ENCODE results near the gene PFKM.

Gene PFKM

DNA sequence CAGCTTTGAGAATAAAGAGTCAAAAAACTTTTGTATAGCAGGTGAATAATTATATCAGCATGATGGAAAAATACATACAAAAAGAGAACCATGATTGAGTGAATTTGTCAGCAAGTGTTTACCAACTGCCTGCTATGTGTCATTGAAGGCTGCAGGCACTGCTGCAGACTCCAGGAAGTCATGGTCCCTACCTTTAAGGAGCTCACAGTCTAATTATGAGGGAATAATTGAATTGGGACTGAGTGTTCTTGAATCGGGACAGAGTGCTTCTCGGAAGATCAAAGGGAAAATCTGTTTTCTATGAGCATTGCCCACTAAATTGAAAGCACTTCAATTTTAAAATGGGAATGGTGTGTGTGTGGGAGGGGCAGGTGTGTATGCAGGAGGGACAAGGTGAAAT is 74.5 kb downstream of the PFKM start:
- no peak overlapping the region for H3K4me3 ChIP-seq (ENCODE audit: low read depth, low read length)

DNA sequence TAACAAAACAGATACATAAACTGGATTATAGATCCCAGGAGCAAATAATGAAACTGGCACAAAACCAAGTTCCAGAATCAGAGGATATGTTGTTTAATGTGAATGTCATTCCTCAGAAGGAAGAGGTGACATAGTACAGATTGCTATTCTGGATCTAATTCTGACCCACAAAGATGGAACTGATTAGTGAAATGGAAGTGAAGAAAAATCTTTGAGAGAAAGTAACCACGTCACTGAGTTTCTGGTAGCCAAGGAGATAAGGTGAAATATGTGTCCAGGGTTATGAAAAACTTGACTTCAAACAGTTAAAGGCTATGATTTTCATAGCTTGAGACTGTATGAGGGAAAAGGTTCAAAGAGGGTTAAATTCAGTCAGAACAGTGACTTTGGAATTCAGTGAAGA is 75.6 kb downstream of the PFKM start:
- TF ChIP-seq, protein P1, sequence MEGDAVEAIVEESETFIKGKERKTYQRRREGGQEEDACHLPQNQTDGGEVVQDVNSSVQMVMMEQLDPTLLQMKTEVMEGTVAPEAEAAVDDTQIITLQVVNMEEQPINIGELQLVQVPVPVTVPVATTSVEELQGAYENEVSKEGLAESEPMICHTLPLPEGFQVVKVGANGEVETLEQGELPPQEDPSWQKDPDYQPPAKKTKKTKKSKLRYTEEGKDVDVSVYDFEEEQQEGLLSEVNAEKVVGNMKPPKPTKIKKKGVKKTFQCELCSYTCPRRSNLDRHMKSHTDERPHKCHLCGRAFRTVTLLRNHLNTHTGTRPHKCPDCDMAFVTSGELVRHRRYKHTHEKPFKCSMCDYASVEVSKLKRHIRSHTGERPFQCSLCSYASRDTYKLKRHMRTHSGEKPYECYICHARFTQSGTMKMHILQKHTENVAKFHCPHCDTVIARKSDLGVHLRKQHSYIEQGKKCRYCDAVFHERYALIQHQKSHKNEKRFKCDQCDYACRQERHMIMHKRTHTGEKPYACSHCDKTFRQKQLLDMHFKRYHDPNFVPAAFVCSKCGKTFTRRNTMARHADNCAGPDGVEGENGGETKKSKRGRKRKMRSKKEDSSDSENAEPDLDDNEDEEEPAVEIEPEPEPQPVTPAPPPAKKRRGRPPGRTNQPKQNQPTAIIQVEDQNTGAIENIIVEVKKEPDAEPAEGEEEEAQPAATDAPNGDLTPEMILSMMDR (conservative IDR thresholded peaks at IDR 0.05; ENCODE audit: low read depth, low read length): no peak
- no peak overlapping the region for H3K4me3 ChIP-seq (ENCODE audit: low read depth, low read length)
- peak; percentile 19 for DNase-seq (ENCODE audit: low read depth)

More for the DNA sequence above, 74.5 kb downstream of the PFKM start:
- no peak for DNase-seq (ENCODE audit: low read depth)
- TF ChIP-seq, protein P1 (conservative IDR thresholded peaks at IDR 0.05; ENCODE audit: low read depth, low read length): no peak

Data from choroid plexus epithelial cell (primary cell).